OCI-LY3 (cell line): ENCODE results near the gene EXTL1.

Experiments
- H2AFZ ChIP-seq: fragments of 200-600, 300-600 bp; shearing (Covaris generic); 2 replicates; pipeline ENCODE4 v1.6.0; 2014; ENCODE audit warnings: antibody characterized with exemption, low read depth, low read length
- H3K27ac ChIP-seq: fragments of 200-600, 300-600 bp; sonication (generic); 2 replicates; pipeline ENCODE4 v1.5.1; 2014; ENCODE audit warnings: mild to moderate bottlenecking, low read length, moderate library complexity, mixed read lengths
- H3K27me3 ChIP-seq: fragments of 200-600, 300-600 bp; sonication (generic); 2 replicates; pipeline ENCODE4 v1.6.1; 2014; ENCODE audit warnings: low read depth, low read length, mixed read lengths
- H3K36me3 ChIP-seq: fragments of 200-600, 300-600 bp; sonication (generic); replicated peaks from 2 replicates; pipeline ENCODE3; 2014; ENCODE audit warnings: low read depth, low read length, mixed read lengths
- H3K4me1 ChIP-seq: fragments of 300-600, 200-600 bp; sonication (generic); 2 replicates; pipeline ENCODE4 v1.6.1; 2014; ENCODE audit warnings: low read length, mixed read lengths
- H3K4me2 ChIP-seq: fragments of 200-600, 300-600 bp; sonication (generic); 2 replicates; pipeline ENCODE4 v1.6.1; 2014; ENCODE audit warnings: low read length, mixed read lengths
- H3K4me3 ChIP-seq: fragments of 300-600, 200-600 bp; sonication (generic); 2 replicates; pipeline ENCODE4 v1.5.1; 2014; ENCODE audit warnings: antibody characterized with exemption, mild to moderate bottlenecking, low read length, moderate library complexity
- H3K79me2 ChIP-seq: fragments of 300-600, 200-600 bp; shearing (Covaris generic); 2 replicates; pipeline ENCODE4 v1.6.1; 2014; ENCODE audit warnings: mild to moderate bottlenecking, low read length, mixed read lengths
- H3K9ac ChIP-seq: fragments of 300-600, 200-600 bp; shearing (Covaris generic); 2 replicates; pipeline ENCODE4 v1.6.0; 2014; ENCODE audit warnings: mild to moderate bottlenecking, low read length, moderate library complexity
- H3K9me3 ChIP-seq: fragments of 200-600, 300-600 bp; shearing (Covaris generic); 2 replicates; pipeline ENCODE4 v1.6.1; 2014; ENCODE audit warnings: low read length, mixed read lengths; ENCODE audit not compliant: insufficient read depth
- H4K20me1 ChIP-seq: fragments of 200-600, 300-600 bp; sonication (generic); 2 replicates; pipeline ENCODE4 v1.6.1; 2016; ENCODE audit warnings: low read length, mixed read lengths; ENCODE audit not compliant: insufficient read depth
- EZH2phosphoT487 ChIP-seq: fragments of 200-600 bp; shearing (Covaris generic); IDR thresholded peaks from 2 replicates; pipeline ENCODE4 v1.6.1; 2018; ENCODE audit warnings: antibody characterized with exemption, mixed run types, low read depth
- TF ChIP-seq, protein P1 (sequence below): fragments of 200-600, 300-600 bp; sonication (generic); IDR thresholded peaks from 2 replicates; pipeline ENCODE4 v1.5.1; 2014; ENCODE audit warnings: antibody characterized with exemption, low read length, low read depth

Gene EXTL1

DNA sequence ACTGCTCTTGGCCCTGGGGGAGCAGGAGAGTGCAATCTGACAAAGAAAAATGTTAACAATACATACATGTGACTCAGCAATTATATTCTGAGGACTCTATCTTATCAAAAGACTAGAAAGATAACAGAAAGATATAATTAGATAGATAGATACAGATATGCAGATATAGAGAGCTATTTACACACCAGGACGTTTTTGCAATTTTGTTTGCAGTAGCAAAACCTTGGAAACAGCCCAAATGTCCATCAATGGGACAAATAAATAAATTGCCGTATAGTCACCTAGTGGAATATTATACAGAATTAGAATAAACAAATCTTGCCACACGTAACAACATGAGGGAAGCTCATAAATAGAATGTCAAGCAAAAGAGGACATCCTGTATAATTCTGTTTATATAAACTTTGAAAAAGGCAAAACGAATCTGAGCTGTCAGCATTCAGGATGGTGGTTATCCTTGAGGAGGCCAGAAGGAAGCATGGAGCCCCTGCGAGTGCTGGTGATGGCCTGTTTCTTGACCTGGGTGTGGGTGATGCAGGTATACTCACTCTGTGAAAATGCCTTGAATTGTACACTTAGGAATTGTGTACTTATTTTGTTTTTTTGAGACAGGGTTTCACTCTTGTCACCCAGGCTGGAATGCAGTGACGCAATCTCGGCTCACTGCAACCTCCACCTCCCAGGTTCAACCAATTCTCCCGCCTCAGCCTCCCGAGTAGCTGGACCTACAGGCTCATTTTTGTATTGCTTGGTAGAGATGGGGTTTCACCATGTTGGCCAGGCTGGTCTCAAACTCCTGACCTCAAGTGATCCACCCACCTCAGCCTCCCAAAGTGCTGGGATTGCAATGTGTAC, 58.6 kb downstream of the EXTL1 start:
- Histone ChIP-seq H3K4me1 (no peaks in the 10 kb centered on the region), H2AFZ (no peak overlapping the region), H3K36me3 (no peaks in the 10 kb centered on the region), H3K9me3 (no peaks in the 10 kb centered on the region), H3K4me3 (no peak overlapping the region), H4K20me1 (no peaks in the 10 kb centered on the region), H3K79me2 (no peaks in the 10 kb centered on the region), H3K27me3 (0 out of 2 replicates have a peak, but pooled peaks cover 5% of the 10 kb centered on the region), H3K4me2 (no peak overlapping the region), H3K9ac (no peak overlapping the region), H3K27ac (no peak overlapping the region)
- TF ChIP-seq EZH2phosphoT487, result no peak
- TF ChIP-seq, protein P1, sequence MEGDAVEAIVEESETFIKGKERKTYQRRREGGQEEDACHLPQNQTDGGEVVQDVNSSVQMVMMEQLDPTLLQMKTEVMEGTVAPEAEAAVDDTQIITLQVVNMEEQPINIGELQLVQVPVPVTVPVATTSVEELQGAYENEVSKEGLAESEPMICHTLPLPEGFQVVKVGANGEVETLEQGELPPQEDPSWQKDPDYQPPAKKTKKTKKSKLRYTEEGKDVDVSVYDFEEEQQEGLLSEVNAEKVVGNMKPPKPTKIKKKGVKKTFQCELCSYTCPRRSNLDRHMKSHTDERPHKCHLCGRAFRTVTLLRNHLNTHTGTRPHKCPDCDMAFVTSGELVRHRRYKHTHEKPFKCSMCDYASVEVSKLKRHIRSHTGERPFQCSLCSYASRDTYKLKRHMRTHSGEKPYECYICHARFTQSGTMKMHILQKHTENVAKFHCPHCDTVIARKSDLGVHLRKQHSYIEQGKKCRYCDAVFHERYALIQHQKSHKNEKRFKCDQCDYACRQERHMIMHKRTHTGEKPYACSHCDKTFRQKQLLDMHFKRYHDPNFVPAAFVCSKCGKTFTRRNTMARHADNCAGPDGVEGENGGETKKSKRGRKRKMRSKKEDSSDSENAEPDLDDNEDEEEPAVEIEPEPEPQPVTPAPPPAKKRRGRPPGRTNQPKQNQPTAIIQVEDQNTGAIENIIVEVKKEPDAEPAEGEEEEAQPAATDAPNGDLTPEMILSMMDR, result no peak

DNA sequence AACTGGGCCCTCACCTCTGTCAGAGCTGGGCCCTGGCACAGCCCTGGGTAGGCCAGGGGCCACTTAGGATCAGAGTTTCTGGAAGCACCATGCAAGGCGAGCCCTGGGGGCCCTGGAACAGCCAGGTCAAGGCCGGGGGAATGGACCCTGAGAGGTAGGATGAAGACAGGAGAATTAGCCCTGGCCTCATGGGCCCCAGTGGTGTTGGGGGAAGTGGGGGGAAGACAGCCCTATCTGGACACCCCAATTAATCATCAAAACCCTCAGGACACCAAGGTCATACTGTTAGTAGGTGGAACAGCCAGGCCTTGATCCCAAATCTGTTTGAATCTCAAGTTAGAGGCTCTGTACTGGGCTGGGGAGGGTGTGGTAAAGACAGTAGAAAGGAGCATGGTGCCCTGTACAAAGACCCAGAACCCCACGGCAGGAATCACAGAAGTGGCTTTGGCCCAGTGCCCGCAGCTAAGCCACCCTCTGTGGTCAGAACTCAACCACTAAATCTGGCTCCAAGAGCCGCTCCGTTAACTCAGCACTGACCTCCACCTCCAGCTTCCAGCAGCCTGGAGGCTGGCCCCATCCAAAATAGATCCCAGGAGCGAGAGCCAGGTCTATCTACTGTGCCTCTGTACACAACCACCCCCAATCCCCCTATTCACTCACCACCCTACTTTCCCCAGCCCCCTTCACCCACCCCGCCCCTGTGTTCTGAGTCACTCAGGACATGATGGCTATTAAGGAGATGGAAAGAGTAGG, 59.9 kb downstream of the EXTL1 start:
- no peaks in the 10 kb centered on the region for H3K9me3 ChIP-seq
- H2AFZ ChIP-seq, result no peak overlapping the region
- no peaks in the 10 kb centered on the region for H3K36me3 ChIP-seq
- no peak overlapping the region for H3K9ac ChIP-seq
- no peak overlapping the region for H3K4me3 ChIP-seq
- H3K79me2 ChIP-seq, result no peaks in the 10 kb centered on the region
- H3K27ac ChIP-seq, result no peak overlapping the region
- TF ChIP-seq, protein P1, result no peak
- TF ChIP-seq EZH2phosphoT487, result no peak
- 0 out of 2 replicates have a peak, but pooled peaks cover 5% of the 10 kb centered on the region for H3K27me3 ChIP-seq
- no peaks in the 10 kb centered on the region for H4K20me1 ChIP-seq
- no peaks in the 10 kb centered on the region for H3K4me1 ChIP-seq
- no peak overlapping the region for H3K4me2 ChIP-seq

GRCh38 chr1:26082020-26082350, 60.4 kb downstream of the EXTL1 start:
- Histone ChIP-seq H3K4me2 (no peak overlapping the region), H3K9ac (no peak overlapping the region), H2AFZ (no peak overlapping the region), H4K20me1 (no peaks in the 10 kb centered on the region), H3K36me3 (no peaks in the 10 kb centered on the region), H3K27me3 (0 out of 2 replicates have a peak, but pooled peaks cover 5% of the 10 kb centered on the region), H3K4me1 (no peaks in the 10 kb centered on the region), H3K27ac (no peak overlapping the region), H3K79me2 (no peaks in the 10 kb centered on the region), H3K9me3 (no peaks in the 10 kb centered on the region), H3K4me3 (no peak overlapping the region)
- no peak for TF ChIP-seq EZH2phosphoT487
- TF ChIP-seq, protein P1, result no peak

- TF ChIP-seq, protein P1, result no peak
- TF ChIP-seq EZH2phosphoT487, result no peak
- Histone ChIP-seq H3K27me3 (0 out of 2 replicates have a peak, but pooled peaks cover 5% of the 10 kb centered on the region), H3K4me3 (no peak overlapping the region), H3K4me1 (no peaks in the 10 kb centered on the region), H3K9ac (no peak overlapping the region), H3K9me3 (no peaks in the 10 kb centered on the region), H3K4me2 (no peak overlapping the region), H3K27ac (no peak overlapping the region), H3K79me2 (no peaks in the 10 kb centered on the region), H3K36me3 (no peaks in the 10 kb centered on the region), H2AFZ (no peak overlapping the region), H4K20me1 (no peaks in the 10 kb centered on the region)
Observed at GRCh38 chr1:26083208-26083607, 61.6 kb downstream of the EXTL1 start.
